Measurements from ENCODE around the gene TOMM70. TPM values are rescaled to one million over a fixed set of nuclear protein-coding genes. Genes with fewer than 3 reads are reported as not detected.

TOMM70 gene
- total and polyA plus RNA-seq, 2 donors (not counting 3 experiments of a cell fraction or from before 2014, with no cell fraction given) = 7.6 to 32.3 TPM

- Histone ChIP-seq H3K9me3 (replicated peaks; ENCODE audit: control insufficient read depth, insufficient read depth, low read length) (no peaks in the 10 kb centered on the region), H3K4me2 (ENCODE audit: insufficient read depth, low read length) (no peak overlapping the region), H4K20me1 (replicated peaks; ENCODE audit: control insufficient read depth, extremely low read depth, insufficient read depth, low read length) (no peaks in the 10 kb centered on the region), H3K27ac (ENCODE audit: insufficient read depth, low read depth, low read length) (no peak overlapping the region), H3K4me1 (ENCODE audit: control insufficient read depth, extremely low read depth, insufficient read depth, low read length) (no peaks in the 10 kb centered on the region), H2AFZ (ENCODE audit: low read depth, low read length) (no peak overlapping the region), H3K79me2 (ENCODE audit: control insufficient read depth, insufficient read depth, low read length) (no peaks in the 10 kb centered on the region), H3K36me3 (ENCODE audit: control insufficient read depth in 2 of 2, extremely low read depth in 1 of 2, insufficient read depth in 2 of 2, low read length in 2 of 2) (no peaks in the 10 kb centered on the region), H3K27me3 (ENCODE audit: control insufficient read depth in 2 of 2, insufficient read depth in 2 of 2, low read length in 2 of 2) (no peaks in the 10 kb centered on the region), H3K9me1 (replicated peaks; ENCODE audit: control insufficient read depth, extremely low read depth, insufficient read depth, low read length) (no peaks in the 10 kb centered on the region), H3K9ac (replicated peaks; ENCODE audit: extremely low read depth, insufficient read depth, low read length) (no peak overlapping the region), H3K4me3 (replicated peaks in 1 of 3; ENCODE audit: insufficient read depth in 1 of 3, low read depth in 1 of 3, low read length in 3 of 3) (no peak overlapping the region)
- BruUV-seq (replicated peaks) = no TSS peak
- no peak for FAIRE-seq
- TF ChIP-seq POLR2AphosphoS5 (IDR thresholded peaks at IDR 0.05; ENCODE audit: insufficient read depth, low read depth, low read length) (no peak), MAX (IDR thresholded peaks at IDR 0.05; ENCODE audit: insufficient read depth, insufficient read length) (no peak), FOS (IDR thresholded peaks at IDR 0.05; ENCODE audit: borderline replicate concordance, insufficient read depth, low read length) (no peak), POLR2A (IDR thresholded peaks at IDR 0.05; ENCODE audit: low read depth, low read length) (no peak), JUN (IDR thresholded peaks at IDR 0.05; ENCODE audit: borderline replicate concordance, insufficient read depth, insufficient read length, low read depth) (no peak)
- DNase-seq (ENCODE audit: low read depth, low spot score) = no peak
- ChIA-PET CTCF (interaction anchor here (2.2 to 2.9 kb wide), 2 partner anchors 13 to 141 kb away, joined by 5 to 23 read pairs; no protein-coding TSS in a partner anchor), POLR2A (no interaction called here)
- intact Hi-C loops (cut with micrococcal nuclease) (no loop called here), dilution Hi-C loops (cut with MboI; ENCODE audit: extremely low pct_ligation_motif_present, low sequenced_read_pairs) (no loop called here)
These were observed 48.3 kb upstream of the TOMM70 start for GRCh38 chr3:100449214-100449613.

- Histone ChIP-seq H3K36me3 (ENCODE audit: control insufficient read depth in 2 of 2, extremely low read depth in 1 of 2, insufficient read depth in 2 of 2, low read length in 2 of 2) (no peaks in the 10 kb centered on the region), H3K4me2 (ENCODE audit: insufficient read depth, low read length) (no peak overlapping the region), H3K9ac (replicated peaks; ENCODE audit: extremely low read depth, insufficient read depth, low read length) (no peak overlapping the region), H3K27ac (ENCODE audit: insufficient read depth, low read depth, low read length) (no peak overlapping the region), H3K9me3 (replicated peaks; ENCODE audit: control insufficient read depth, insufficient read depth, low read length) (no peaks in the 10 kb centered on the region), H3K27me3 (ENCODE audit: control insufficient read depth in 2 of 2, insufficient read depth in 2 of 2, low read length in 2 of 2) (no peaks in the 10 kb centered on the region), H3K4me1 (ENCODE audit: control insufficient read depth, extremely low read depth, insufficient read depth, low read length) (no peaks in the 10 kb centered on the region), H4K20me1 (replicated peaks; ENCODE audit: control insufficient read depth, extremely low read depth, insufficient read depth, low read length) (no peaks in the 10 kb centered on the region), H3K9me1 (replicated peaks; ENCODE audit: control insufficient read depth, extremely low read depth, insufficient read depth, low read length) (no peaks in the 10 kb centered on the region), H3K79me2 (ENCODE audit: control insufficient read depth, insufficient read depth, low read length) (no peaks in the 10 kb centered on the region), H3K4me3 (replicated peaks in 1 of 3; ENCODE audit: insufficient read depth in 1 of 3, low read depth in 1 of 3, low read length in 3 of 3) (no peak overlapping the region), H2AFZ (ENCODE audit: low read depth, low read length) (no peak overlapping the region)
- dilution Hi-C loops (cut with MboI; ENCODE audit: extremely low pct_ligation_motif_present, low sequenced_read_pairs) = no loop called here
- CTCF ChIA-PET = interaction anchor here (0.6 to 2.9 kb wide), 3 partner anchors 15 to 616 kb away, joined by 3 to 23 read pairs (median 5); no protein-coding TSS in a partner anchor
- BruUV-seq (replicated peaks) = no TSS peak
- POLR2A ChIA-PET = no interaction called here
- DNase-seq (ENCODE audit: low read depth, low spot score) (no peak), FAIRE-seq (no peak)
- intact Hi-C loops (cut with micrococcal nuclease) = no loop called here
- TF ChIP-seq MAX (IDR thresholded peaks at IDR 0.05; ENCODE audit: insufficient read depth, insufficient read length) (no peak), POLR2AphosphoS5 (IDR thresholded peaks at IDR 0.05; ENCODE audit: insufficient read depth, low read depth, low read length) (no peak), FOS (IDR thresholded peaks at IDR 0.05; ENCODE audit: borderline replicate concordance, insufficient read depth, low read length) (no peak), GATA2 (IDR thresholded peaks at IDR 0.05; ENCODE audit: insufficient read depth, insufficient read length, low read depth, low read length) (no peak), MYC (IDR thresholded peaks at IDR 0.05; ENCODE audit: low read depth, low read length) (no peak), EZH2 (IDR thresholded peaks at IDR 0.05; ENCODE audit: borderline replicate concordance, low read depth, low read length, severe bottlenecking) (no peak), JUN (IDR thresholded peaks at IDR 0.05; ENCODE audit: borderline replicate concordance, insufficient read depth, insufficient read length, low read depth) (no peak), POLR2A (IDR thresholded peaks at IDR 0.05; ENCODE audit: low read depth, low read length) (no peak), CTCF (IDR thresholded peaks at IDR 0.05; ENCODE audit: extremely low read depth in 1 of 2, insufficient read depth in 1 of 2, low read depth in 1 of 2, low read length in 2 of 2) (no peak)
These were observed 47.2 kb upstream of the TOMM70 start for GRCh38 chr3:100448079-100448478.

Data from endothelial cell of umbilical vein (primary cell).